ENCODE data around the gene RHO.

Gene RHO

GRCh38 chr3:129548104-129548965 lies 19.9 kb downstream of the RHO start:
- no peak for DNase-seq

- no peak for DNase-seq
Measured at GRCh38 chr3:129549006-129549800, 20.8 kb downstream of the RHO start.

GRCh38 chr3:129549805-129550204 lies 21.4 kb downstream of the RHO start:
- no peak for DNase-seq

GRCh38 chr3:129552287-129553050 lies 24.0 kb downstream of the RHO start:
- DNase-seq = no peak

- no peak for DNase-seq
Measured at GRCh38 chr3:129553171-129553570, 24.7 kb downstream of the RHO start.

- DNase-seq = peak; percentile 35
Measured at GRCh38 chr3:129553719-129554118, 25.3 kb downstream of the RHO start.

GRCh38 chr3:129554356-129555152 lies 26.1 kb downstream of the RHO start:
- DNase-seq = no peak

GRCh38 chr3:129555153-129555550 lies 26.7 kb downstream of the RHO start:
- DNase-seq = no peak

- DNase-seq = no peak
Measured at GRCh38 chr3:129555616-129556357, 27.3 kb downstream of the RHO start.

- no peak for DNase-seq
Measured at GRCh38 chr3:129556358-129556695, 27.9 kb downstream of the RHO start.

- DNase-seq = no peak
Measured at GRCh38 chr3:129556890-129557547, 28.6 kb downstream of the RHO start.

- no peak for DNase-seq
Measured at GRCh38 chr3:129557548-129557894, 29.1 kb downstream of the RHO start.

- DNase-seq = no peak
Measured at GRCh38 chr3:129558081-129558771, 29.8 kb downstream of the RHO start.

- DNase-seq = no peak
Measured at GRCh38 chr3:129558772-129559564, 30.5 kb downstream of the RHO start.

- no peak for DNase-seq
Measured at GRCh38 chr3:129559565-129560079, 31.2 kb downstream of the RHO start.

GRCh38 chr3:129560269-129560787 lies 31.9 kb downstream of the RHO start:
- no peak for DNase-seq

GRCh38 chr3:129560911-129561594 lies 32.6 kb downstream of the RHO start:
- DNase-seq = no peak

- no peak for DNase-seq
Measured at GRCh38 chr3:129561619-129562248, 33.3 kb downstream of the RHO start.
